Activated naive CD8-positive, alpha-beta T cell treated with anti-CD3 and anti-CD28 coated beads, Interleukin-2, amount 50 U/mL, for 16 hours (primary cell): ENCODE results near the gene CPA1.
"Not testable (repeated sequence)": the region's sequence is repeated elsewhere in the genome, so short reads cannot be mapped to it uniquely, and the experiment has no call there.

Experiments used
- DNase-seq: peaks from one replicate; pipeline ENCODE4 v3.0.0-alpha.2; 2020; ENCODE audit warnings: low read depth, low spot score

The CPA1 gene

DNA sequence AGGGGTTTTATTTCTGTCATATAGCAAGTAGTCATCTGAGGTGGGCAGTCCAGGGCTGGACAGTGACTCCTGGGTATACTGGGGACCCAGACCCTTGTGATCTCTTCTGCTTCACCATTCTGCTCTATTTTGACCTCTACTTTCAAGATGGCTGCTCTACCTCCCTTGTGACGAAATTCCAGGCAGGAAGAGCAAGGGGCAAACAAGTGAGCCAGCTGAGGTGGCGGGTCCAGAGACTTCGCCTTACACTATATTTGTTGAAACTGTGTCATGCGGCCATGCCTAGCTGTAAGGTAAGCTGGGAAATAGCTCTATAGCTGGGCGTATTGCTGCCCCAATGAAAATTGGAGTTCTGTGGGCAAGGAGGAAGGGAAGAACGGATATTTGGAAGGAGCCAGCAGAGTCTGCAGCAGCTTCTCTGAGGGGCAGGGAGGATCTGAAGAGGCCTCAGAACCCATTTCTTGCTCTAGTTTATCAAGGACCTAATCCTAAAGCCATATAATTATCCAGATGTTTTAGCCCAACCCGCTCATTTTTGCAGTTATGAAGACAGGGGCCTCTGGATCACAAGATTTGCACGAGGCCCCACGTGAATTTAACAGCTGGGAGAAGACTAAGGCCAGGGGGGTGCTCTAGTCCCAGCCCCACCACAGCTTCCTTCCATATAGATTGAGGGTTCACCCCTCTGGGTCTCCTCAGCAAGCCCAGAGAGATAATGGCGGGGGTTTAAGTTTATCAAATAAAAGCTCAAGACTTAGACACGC lies 7.7 kb upstream of the CPA1 start:
- no peak for DNase-seq

DNA sequence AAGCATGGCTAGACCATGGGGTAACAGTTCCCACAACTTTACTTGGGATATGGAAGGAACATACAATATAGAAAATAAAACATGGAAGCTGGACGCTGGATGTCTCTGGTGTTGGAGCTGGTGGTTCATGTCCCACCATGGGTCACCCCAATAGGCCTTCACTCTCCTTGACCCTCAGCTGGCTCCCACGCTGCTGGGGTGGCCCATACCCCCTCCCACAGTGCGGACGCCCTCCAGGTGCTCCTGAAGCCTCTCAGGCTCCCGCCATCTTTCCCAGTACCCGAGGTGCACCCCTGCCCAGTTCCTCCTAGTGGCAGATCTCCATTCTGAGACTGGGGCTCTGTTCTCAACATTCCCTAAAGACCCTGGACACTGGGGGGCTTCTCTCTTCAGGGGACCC lies 5.8 kb upstream of the CPA1 start:
- no peak for DNase-seq

DNA sequence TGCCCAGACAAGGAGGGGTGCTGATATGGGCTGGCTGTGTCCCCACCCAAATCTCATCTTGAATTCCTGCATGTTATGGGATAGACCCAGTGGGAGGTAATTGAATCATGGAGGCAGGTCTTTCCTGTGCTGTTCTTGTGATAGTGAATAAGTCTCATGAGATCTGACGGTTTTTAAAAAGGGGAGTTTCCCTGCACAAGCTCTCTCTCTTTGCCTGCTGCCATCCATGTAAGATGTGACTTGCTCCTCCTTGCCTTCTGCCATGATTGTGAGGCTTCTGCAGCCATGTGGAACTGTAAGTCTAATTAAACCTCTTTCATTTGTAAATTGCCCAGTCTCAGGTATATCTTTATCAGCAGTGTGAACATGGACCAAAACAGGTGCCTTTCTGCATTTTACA lies 3.8 kb upstream of the CPA1 start:
- not testable (repeated sequence) for DNase-seq

DNA sequence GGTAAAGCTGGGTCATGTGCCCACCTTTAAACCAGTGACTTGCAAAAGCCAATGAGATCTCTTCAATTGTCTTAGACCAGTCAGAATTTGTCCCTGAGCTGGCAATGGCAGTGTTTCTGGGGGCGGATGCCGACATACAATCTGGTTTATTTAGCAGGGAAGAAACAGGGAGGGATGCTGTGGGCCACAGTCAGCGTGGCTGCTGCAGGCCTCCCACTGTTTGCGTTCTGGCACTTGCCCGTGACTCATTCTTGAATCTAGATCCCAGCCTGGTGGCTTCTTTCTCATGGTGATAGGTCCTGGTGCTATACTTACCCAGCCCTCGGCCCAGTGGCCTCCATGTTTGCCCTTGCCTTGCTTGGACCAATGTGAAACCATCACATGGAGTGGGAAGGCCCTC lies 3.1 kb upstream of the CPA1 start:
- DNase-seq = no peak

DNA sequence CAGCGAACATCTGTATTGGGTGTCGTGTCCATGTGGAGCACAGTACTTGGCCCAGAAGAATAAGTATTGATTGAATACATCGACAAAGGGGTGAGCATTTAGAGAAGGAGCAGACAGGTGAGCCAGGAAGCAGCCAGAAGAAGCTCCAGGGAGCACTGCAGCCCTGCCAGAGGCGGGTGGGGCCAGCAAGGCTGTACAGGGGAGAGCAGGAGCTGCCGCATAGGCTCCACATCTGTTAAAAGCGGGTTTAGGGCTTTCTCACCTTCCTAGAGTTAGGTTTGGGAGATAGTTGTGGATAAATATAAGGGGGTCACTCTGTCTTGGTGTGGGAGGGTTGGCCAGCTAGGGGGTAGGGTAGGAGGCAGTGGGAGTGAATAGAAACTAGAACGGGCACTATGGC lies 1.3 kb upstream of the CPA1 start:
- DNase-seq = no peak

DNA sequence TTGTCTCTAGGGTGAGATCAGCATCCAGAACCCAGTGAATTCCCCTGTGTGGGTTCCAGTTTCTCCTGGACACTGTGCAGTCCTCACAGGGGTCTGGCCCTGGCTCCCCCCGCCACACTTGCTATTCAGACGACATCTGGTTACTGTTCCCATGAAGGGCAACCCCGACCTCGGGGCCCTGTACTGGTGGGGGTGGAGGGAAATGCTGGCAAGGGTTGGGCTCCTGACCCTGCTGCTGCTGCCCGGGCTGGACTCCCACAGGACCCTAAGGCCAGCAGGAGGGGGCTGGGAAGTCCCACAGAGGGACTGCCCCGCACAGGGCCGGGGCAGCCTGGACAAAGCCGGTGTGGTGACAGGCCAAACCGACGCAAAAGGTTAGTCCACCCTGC lies 768 bp upstream of the CPA1 start:
- no peak for DNase-seq

DNA sequence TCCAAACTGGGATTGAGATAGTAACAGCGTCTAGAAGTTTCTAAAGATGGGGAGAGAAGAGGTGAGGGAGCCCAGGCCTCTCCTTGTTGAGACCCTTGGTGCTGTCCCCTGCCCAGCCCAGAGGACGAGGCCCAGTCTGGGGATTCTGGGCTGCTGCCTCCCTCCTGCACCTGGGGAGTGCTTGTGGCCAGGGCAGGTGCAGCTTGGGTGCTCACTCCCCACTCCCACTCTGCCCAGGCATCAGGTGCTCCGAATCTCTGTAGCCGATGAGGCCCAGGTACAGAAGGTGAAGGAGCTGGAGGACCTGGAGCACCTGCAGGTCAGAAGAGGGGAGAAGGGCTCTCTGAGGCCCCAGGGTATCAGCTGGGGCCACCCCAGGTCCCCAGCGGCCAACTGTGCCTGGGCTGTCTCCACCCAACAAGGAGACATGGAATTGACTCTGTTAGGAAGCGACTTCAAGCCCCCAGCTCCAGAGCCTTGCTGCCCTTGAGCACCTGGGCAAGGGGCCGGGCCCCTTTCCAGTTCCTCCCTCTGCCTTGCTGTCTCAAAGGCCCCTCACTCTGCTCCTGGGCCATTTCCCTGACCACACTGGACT lies 664 bp downstream of the CPA1 start:
- DNase-seq = no peak

DNA sequence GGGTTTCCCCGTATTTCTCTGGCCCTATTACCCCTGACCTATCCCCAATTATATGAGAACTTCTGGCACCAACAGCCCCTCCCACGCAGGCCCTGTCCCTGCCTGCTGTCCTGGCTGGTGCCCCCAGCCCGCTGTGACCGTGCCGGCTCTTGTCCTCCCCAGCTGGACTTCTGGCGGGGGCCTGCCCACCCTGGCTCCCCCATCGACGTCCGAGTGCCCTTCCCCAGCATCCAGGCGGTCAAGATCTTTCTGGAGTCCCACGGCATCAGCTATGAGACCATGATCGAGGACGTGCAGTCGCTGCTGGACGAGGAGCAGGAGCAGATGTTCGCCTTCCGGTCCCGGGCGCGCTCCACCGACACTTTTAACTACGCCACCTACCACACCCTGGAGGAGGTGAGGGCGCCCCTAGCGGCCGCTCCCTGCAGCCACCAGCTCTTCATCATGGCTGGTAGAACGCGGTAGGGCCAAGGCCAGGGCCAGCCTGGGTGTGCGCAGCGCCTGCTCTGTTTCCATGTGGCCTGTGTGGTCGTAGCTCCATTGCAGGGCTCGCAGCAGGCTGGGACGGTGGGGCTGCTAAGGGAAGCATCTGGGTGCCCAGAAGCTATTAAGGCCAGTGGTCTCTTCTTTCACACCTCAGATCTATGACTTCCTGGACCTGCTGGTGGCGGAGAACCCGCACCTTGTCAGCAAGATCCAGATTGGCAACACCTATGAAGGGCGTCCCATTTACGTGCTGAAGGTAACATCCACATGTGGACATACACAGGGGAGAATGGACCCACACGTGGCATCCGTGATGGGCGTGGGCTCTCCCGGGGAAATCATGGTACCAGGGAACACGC lies 1.4 kb downstream of the CPA1 start:
- no peak for DNase-seq

DNA sequence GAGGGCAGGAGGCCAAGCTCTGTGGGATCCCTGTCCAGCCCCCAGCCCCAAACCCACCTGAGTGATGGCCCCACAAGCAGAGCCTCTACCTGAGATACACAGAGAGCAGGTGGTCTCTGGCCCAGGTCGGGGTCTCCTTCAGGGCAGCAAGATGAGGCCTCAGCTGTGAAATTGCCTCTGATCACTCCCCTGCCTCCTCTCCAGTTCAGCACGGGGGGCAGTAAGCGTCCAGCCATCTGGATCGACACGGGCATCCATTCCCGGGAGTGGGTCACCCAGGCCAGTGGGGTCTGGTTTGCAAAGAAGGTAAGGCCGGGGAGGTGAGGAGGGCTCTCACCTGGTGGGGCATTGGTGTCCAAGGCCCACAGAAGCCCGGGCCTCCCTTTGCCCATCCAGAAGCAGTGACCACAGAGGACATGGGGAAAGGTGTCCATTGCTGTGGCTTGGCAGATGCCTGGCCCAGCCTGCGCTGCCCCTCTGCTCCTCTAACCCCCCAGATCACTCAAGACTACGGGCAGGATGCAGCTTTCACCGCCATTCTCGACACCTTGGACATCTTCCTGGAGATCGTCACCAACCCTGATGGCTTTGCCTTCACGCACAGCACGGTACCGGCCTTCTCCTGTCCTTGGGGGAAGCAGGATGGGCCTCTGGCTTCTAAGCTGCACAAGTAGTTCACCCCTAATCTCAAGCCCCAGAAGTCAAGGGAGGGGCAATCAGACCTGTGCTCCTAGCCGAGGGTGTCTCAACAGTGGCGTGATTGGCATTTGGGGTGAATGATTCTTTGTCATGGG lies 3.1 kb downstream of the CPA1 start:
- no peak for DNase-seq

DNA sequence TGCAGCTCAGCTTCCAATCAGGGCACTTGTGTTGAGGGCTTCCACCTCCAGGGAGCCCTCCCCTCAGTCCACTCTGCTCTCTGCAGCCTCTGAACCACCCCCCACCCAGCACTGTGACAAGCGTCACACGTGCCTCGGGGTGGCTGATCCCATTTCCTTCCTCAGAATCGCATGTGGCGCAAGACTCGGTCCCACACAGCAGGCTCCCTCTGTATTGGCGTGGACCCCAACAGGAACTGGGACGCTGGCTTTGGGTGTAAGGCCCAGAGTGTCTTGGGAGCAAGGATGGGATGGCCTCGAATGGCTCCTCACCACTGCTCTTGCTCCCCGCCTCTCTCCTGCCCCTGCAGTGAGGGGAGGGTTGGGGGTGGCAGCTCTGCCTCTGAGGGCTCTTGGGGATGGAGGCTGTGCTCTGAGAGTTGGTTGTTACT lies 4.1 kb downstream of the CPA1 start:
- DNase-seq = no peak

DNA sequence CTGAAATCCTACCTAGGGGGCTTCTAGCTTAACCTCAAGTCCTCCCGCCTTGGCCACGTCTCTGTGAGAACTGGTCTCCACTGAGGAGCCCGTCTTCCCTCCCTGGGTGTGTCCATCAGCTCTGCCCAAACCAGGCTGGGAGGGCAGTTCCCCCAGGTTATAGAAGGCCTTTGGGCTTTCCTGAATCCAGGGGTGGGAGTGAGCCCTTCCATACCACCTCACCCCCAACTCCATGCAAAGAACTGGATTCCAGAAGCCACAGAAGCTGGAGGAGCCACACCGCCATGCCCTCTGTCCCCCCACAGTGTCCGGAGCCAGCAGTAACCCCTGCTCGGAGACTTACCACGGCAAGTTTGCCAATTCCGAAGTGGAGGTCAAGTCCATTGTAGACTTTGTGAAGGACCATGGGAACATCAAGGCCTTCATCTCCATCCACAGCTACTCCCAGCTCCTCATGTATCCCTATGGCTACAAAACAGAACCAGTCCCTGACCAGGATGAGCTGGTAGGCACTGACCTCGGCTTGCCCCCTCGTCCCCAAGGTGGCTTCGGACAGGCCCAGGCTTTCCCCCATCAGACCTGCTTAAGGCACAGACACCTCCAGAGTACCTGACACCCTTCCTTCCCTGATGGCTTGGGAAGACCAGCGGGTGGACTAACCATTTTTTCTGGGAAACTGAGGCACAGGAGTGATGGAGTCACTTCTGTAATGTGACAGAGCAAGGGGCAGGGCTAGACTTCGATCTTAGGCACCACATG lies 4.7 kb downstream of the CPA1 start:
- no peak for DNase-seq

DNA sequence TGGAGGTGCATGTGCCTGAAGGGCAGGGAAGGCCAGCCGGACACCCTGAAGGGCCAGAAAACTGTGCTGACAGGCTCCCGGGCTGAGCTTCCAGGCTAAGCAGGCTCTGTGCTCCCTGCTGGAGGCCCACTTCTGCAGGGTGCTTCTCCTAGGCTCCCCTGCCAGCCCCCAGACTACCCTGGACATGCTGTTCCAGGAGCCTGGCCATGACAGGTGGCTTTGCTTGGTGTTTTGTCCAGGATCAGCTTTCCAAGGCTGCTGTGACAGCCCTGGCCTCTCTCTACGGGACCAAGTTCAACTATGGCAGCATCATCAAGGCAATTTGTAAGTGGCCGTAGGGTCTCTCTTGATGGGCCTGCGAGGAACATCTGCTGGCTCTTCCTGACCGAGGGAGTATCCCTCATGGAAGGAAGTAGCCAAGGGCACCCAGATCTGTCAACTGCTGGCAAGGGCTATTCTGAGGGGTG lies 5.3 kb downstream of the CPA1 start:
- no peak for DNase-seq

DNA sequence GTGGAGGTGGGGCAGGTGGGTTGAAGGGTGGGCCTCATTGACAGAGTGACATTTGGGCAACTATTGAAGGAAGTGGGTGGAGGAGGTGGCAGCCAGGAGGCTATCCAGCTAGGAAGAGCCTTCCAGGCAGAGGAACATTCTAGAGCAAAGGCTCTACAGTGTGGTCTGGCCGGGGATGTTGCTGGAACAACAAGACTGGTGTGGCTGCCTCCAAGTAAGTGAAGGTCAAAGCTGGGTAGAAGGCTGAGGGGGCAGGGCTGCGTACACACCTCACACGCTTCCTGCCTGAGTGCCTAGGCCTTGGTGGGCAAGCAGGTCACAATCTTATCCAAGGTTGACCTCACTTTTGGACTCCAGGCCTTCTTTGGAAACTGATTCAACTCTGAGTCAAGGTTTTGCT lies 6.6 kb downstream of the CPA1 start:
- DNase-seq = no peak

DNA sequence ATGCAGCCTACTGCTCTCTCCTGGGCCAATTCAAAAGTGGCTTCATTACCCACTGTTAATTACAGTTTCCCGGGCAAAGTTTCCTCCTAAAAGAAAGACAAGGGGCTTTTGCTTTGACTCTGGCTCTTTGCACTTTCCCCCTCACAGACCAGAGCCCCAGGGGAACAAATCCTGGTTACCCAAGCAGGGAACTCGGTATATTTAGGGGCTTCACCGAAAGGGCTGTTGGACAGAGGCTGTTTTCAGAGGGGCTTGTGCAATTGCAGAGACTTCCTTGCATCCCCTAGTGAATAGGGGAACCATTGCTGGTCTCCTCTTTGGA lies 7.0 kb downstream of the CPA1 start:
- DNase-seq = no peak

DNA sequence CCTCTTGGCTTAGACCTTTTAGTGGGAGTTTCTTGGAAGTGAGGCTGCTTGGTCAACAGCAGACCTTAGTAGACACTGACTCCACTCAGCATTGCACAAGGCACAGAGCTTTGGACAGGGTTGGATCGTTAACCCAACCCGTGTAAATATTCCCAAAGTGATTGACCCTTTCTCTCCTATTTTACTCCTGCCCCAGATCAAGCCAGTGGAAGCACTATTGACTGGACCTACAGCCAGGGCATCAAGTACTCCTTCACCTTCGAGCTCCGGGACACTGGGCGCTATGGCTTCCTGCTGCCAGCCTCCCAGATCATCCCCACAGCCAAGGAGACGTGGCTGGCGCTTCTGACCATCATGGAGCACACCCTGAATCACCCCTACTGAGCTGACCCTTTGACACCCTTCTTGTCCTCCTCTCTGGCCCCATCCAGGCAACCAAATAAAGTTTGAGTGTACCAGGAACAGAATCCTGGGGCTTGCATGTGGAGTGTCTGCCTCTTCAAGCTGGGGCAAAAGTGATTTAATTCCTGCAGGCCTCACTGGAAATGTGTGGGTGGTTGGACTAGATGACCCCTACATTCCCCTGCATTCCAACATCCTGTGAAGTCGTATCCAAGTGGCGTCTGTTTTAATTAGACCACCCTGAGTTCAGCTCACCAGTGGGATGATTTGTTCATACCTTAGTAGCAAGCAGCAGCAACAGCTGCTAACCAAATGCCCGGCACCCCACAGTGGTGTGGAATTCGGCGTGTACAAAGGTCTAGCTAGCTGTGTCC lies 7.5 kb downstream of the CPA1 start:
- DNase-seq = no peak

DNA sequence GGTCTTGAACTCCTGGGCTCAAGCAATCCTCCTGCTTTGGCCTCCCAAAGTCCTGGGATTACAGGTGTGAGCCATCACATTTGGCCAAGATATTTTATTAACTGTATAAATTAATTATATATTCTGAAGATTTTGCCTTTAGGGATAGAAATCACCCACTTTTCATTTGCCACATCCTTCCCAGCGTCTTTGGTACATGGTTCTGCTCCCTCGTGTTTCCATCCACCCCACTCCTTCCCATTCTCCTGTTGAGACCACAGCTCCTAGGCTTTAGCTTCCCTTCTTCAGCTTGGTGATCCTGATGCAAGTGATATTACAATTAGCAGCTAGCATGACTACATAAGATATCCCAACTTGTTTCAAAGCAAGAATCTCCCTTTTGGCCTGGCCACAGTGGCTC lies 8.4 kb downstream of the CPA1 start:
- DNase-seq = no peak

DNA sequence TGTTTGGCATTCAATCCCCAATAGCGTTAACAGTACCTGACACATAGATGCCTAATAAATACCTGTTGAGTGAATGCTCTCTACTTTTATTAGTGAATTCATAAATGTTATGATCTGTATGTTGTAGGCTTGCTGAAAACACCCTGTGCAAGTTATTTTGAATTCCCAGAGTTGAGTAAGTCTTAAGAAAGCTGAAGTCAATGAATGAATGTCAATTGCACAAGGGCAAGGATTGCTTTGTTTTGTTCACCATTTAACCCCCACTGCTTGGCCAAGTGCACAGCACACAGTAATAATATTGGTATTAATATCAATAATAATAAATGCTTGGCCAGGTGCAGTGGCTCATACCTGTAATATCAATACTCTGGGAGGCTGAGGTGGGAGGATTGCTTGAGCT lies 10.2 kb downstream of the CPA1 start:
- no peak for DNase-seq

DNA sequence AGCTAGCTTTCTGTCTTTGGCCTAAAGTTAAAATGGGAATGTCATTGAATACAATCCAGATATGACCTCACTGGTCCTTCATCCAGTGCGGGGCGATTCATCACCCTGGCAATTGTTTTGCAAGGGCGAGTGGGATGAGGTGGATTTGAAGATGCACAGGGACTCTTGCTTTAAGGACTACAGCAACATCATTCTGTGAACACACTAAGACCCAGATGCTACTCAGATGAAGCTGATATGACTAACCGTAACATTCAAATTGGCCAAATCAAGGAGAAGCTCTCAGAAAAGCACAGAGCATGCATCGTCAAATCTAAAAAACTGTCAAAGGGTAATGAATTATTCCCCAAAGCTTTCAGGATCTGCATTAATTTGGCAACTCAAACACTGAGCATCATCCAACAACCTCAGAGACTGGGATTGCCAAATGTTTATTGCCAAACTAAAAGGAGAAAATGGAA lies 12.8 kb downstream of the CPA1 start:
- DNase-seq = no peak

DNA sequence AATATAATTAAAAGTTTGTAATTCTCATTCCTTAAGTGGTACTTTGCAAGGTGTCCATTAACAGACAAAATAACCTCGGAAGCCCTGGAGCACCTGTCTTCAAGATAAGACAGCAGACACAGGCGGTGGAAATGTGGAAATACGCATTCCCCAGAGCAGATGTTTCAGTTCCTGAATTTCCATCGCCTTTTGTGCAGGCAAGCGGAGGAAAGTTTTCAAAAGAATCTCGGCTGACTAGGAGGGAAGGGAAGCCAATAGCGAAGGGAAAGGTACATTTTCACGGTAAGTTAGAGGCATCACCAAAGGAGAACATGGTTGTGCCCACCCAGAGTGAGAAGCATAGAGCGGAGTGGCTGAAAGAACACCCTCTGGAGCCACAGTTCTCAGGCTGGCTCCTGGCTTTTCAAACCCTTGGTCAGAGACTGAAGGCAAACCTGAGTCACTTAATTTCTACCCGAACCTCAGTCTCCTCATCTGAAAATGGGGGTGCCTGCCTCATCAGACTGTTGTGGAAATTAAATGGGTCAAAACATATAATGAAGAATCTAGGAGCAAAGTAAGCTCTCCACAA lies 13.6 kb downstream of the CPA1 start:
- no peak for DNase-seq
